Stomach smooth muscle (tissue), 2 donors: ENCODE measurements around the gene ALDH1L2.
"Not testable (repeated sequence)": the region's sequence is repeated elsewhere in the genome, so short reads cannot be mapped to it uniquely, and the experiment has no call there.

ENCODE experiments used
- H3K27ac ChIP-seq: one replicate; pipeline ENCODE4 v1.7.0; 2013; ENCODE audit warnings: mild to moderate bottlenecking, low read length, inconsistent platforms
- H3K27me3 ChIP-seq, 2 donors: one replicate each; pipeline ENCODE4 v1.7.0; 2013; ENCODE audit warnings: low read length in 2 of 2; ENCODE audit not compliant: insufficient read depth in 2 of 2, control insufficient read depth in 1 of 2
- H3K36me3 ChIP-seq, 2 donors: one replicate each; pipeline ENCODE4 v1.7.0; 2013; ENCODE audit warnings: low read length in 2 of 2; ENCODE audit not compliant: control insufficient read depth in 2 of 2, insufficient read depth in 2 of 2
- H3K4me1 ChIP-seq: one replicate; pipeline ENCODE4 v1.7.0; 2013; ENCODE audit warnings: low read length; ENCODE audit not compliant: control insufficient read depth, insufficient read depth
- H3K4me3 ChIP-seq, 2 donors: one replicate each; pipeline ENCODE4 v1.7.0; 2013; ENCODE audit warnings: low read length in 2 of 2
- H3K9ac ChIP-seq, 2 donors: one replicate each; pipeline ENCODE4 v1.7.0; 2013; ENCODE audit warnings: low read length in 2 of 2, mild to moderate bottlenecking in 1 of 2
- H3K9me3 ChIP-seq, 2 donors: one replicate each; pipeline ENCODE4 v1.7.0; 2013; ENCODE audit warnings: low read length in 2 of 2; ENCODE audit not compliant: control insufficient read depth in 2 of 2
- donor health status: healthy.
- donor health status: Pancreatic carcinoma.

Gene ALDH1L2

GRCh38 chr12:104977688-104978087 lies 106.6 kb downstream of the ALDH1L2 start:
- H3K27me3 ChIP-seq, H3K9me3 ChIP-seq, H3K4me3 ChIP-seq, H3K4me1 ChIP-seq, H3K9ac ChIP-seq, H3K36me3 ChIP-seq, H3K27ac ChIP-seq: not testable (repeated sequence)

DNA sequence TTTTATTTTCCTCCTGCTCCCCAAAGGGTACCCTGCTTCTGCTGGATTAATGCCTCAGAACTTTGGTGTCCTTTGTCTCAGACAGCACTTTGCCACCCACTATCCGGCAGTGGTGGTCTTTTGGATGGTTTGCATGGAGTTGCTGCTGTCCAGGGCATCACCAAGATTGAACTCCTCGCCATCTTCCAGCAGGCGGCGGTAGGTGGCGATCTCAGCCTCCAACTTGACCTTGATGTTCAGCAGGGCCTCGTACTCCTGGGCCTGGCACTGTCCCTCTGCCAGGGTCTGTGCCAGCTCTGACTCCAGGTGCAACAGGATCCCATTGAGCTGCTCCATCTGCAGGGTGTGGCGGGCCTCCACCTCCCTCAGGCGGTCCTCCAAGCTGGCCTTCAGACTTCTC lies 107.6 kb downstream of the ALDH1L2 start:
- H3K9ac ChIP-seq = no peak overlapping the region
- H3K36me3 ChIP-seq = no peaks in the 10 kb centered on the region
- H3K9me3 ChIP-seq = no peaks in the 10 kb centered on the region
- H3K27me3 ChIP-seq = no peaks in the 10 kb centered on the region
- H3K4me1 ChIP-seq = no peaks in the 10 kb centered on the region
- H3K4me3 ChIP-seq = no peak overlapping the region
- H3K27ac ChIP-seq = no peak overlapping the region

- Histone ChIP-seq H3K36me3 (no peaks in the 10 kb centered on the region), H3K9me3 (no peaks in the 10 kb centered on the region), H3K9ac (no peak overlapping the region), H3K4me3 (no peak overlapping the region), H3K27ac (no peak overlapping the region), H3K4me1 (no peaks in the 10 kb centered on the region), H3K27me3 (no peaks in the 10 kb centered on the region)
Measured at GRCh38 chr12:104975587-104976343, 108.5 kb downstream of the ALDH1L2 start.

DNA sequence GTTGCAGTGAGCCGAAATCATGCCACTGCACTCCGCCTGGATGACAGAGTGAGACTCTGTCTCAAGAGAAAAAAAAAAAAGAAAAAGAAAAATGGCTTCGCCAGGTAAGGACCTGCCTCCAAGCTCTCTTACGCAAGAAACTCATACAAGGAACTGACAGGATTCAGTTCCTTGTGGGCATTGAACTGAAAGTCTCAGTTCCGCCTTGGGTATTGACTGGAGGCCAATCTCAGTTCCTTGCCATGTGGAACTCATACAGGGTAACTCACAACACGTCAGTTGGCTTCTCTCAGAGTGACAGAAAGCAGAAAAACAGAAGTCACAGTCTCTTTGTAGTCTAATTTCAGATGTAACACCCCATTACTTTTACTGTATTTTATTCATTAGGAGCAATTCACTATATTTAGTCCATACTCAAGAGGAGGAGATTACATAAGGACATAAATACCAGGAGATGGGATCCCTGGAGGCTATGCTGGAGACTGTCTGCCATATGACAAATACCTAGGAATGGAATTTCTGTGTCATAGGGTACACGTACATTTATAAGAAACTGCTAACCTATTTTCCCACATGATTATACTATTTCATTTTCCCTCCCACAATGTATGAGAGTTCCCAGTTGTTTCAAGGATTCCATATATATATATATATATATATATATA lies 109.5 kb downstream of the ALDH1L2 start:
- Histone ChIP-seq H3K27me3 (no peaks in the 10 kb centered on the region), H3K4me3 (no peak overlapping the region), H3K36me3 (no peaks in the 10 kb centered on the region), H3K4me1 (no peaks in the 10 kb centered on the region), H3K27ac (no peak overlapping the region), H3K9ac (no peak overlapping the region), H3K9me3 (no peaks in the 10 kb centered on the region)

DNA sequence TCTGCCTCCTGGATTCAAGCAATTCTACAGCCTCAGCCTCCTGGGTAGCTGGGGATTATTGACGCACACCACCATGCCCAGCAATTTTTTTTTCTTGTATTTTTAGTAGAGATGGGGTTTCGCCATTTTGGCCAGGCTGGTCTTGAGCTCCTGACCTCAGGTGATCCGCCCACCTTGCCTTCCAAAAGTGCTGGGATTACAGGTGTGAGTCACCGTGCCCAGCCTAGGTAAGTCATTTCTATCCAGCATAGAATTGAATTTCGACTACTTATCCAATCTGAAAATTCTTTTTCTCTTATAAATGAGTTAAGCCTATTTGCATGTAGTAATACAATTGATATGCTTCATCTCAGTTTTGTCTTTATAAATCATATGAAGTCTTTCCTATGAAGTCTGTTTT lies 111.0 kb downstream of the ALDH1L2 start:
- Histone ChIP-seq H3K27me3 (no peaks in the 10 kb centered on the region), H3K9me3 (no peaks in the 10 kb centered on the region), H3K36me3 (no peaks in the 10 kb centered on the region), H3K4me1 (no peaks in the 10 kb centered on the region), H3K4me3 (no peak overlapping the region), H3K9ac (no peak overlapping the region), H3K27ac (no peak overlapping the region)

DNA sequence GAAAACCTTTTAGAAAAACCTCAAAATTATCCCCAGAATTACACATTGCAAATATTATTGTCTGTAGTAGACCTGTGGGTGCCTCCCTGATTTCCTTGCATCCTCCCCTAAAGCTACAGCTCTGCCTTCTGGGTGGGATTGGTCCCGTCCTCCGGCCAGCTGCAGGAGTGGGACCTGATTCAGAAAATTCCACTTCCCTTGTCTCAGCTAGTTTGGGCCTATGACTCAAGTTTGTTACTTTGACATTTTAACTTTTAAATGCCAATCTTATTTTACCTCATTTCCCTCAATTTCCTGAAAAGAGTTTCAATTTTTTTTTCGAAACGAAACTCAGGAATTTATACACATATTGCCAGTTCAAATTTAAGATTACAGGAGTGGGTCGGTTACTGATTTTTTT lies 113.0 kb downstream of the ALDH1L2 start:
- Histone ChIP-seq H3K27me3 (no peaks in the 10 kb centered on the region), H3K4me3 (no peak overlapping the region), H3K36me3 (no peaks in the 10 kb centered on the region), H3K9me3 (no peaks in the 10 kb centered on the region), H3K27ac (no peak overlapping the region), H3K9ac (no peak overlapping the region), H3K4me1 (no peaks in the 10 kb centered on the region)
